ENCODE measurements around the gene DNASE1L1. TPM values are rescaled to one million over a fixed set of nuclear protein-coding genes. Genes with fewer than 3 reads are reported as not detected.

Gene DNASE1L1
- total and polyA plus RNA-seq, 8 donors = 12.5 to 48.7 (median 17.1) TPM

GRCh38 chrX:154369449-154370299 is 39.4 kb downstream of the DNASE1L1 start:
- Histone ChIP-seq H3K36me3 (peaks cover 19 to 40% (median 31%) of the 10 kb centered on the region in 4 donors), H3K27me3 (no peaks in the 10 kb centered on the region), H3K4me3 (peak overlapping the region; percentile 59 to 85 (median 70)), H3K4me1 (peaks cover 2 to 73% (median 41%) of the 10 kb centered on the region in 4 donors), H3K9me3 (no peaks in the 10 kb centered on the region), H3K27ac (peak overlapping the region; percentile 66 to 98 (median 90))
- intact Hi-C loops (cut with DNase I; ENCODE audit: low total_unique reads) = no loop called here
- peak; percentile 27 to 47 (median 30) for TF ChIP-seq POLR2AphosphoS5 (IDR thresholded peaks at IDR 0.05)
- TF ChIP-seq EP300 (IDR thresholded peaks at IDR 0.05) = peak; percentile 11
- TF ChIP-seq POLR2A (IDR thresholded peaks at IDR 0.05) = no peak
- no peak for TF ChIP-seq CTCF (IDR thresholded peaks at IDR 0.05)
- WGBS, 5 donors = 20 to 63% (median 48%) methylated on average over 6 to 13 of the region's 13 CpGs
- DNase-seq = peak in 1 of 2 donors; percentile 94

DNA sequence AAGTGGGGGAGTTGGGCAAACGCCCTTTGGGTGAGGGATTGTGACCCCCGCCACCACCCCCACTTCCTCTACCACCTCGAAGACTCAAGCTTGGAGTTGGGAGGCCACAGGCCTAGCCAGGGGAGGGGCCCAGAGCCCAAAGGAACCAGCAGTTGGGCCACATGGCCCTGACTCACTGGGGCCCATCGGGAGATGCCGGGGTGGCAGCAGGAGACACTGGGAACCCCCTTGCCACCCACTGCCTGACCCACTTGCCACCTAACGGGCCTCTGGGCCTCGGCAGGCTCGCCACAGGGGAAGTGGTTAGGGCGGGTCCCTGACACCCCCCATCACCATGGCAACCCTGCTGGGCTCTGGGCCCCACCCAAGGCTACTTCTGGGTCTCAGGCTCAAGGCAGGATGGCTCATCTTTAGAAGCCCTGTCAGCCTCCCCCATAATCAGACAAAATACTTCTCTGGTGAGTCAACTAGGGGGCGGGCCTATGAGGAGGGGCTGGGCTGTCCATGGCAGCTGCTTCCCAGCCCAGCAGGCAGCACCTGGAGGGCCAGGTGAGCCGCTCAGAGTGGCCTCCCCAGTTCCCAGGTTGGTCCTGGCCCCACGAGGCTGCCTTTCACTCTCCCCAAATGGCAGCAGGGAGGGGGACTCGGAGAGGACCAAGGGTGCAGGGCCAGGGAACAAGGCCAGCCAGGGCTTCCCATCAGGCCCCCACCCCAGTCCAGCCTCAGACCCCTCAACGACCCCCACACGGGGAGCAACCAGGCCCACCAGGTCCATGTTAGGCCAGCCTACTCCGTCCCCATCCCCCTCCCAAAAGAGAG is 40.2 kb downstream of the DNASE1L1 start:
- WGBS, 5 donors = 18 to 56% (median 33%) methylated on average over 3 to 16 of the region's 16 CpGs
- peak overlapping the region; percentile 66 to 98 (median 90) for H3K27ac ChIP-seq
- H3K4me1 ChIP-seq = peaks cover 0 to 66% (median 36%) of the 10 kb centered on the region in 4 donors
- DNase-seq = peak; percentile 61 to 88
- peak overlapping the region; percentile 59 to 85 (median 70) for H3K4me3 ChIP-seq
- TF ChIP-seq POLR2A (IDR thresholded peaks at IDR 0.05) (no peak), POLR2AphosphoS5 (IDR thresholded peaks at IDR 0.05) (no peak), EP300 (IDR thresholded peaks at IDR 0.05) (no peak), CTCF (IDR thresholded peaks at IDR 0.05) (no peak)
- intact Hi-C loops (cut with DNase I; ENCODE audit: low total_unique reads) = no loop called here
- H3K9me3 ChIP-seq = no peaks in the 10 kb centered on the region
- H3K36me3 ChIP-seq = peaks cover 23 to 49% (median 39%) of the 10 kb centered on the region in 4 donors
- no peaks in the 10 kb centered on the region for H3K27me3 ChIP-seq

GRCh38 chrX:154367474-154368308 is 41.4 kb downstream of the DNASE1L1 start:
- no peak for DNase-seq
- H3K36me3 ChIP-seq = peaks cover 29 to 60% (median 47%) of the 10 kb centered on the region in 4 donors

GRCh38 chrX:154366666-154367055 is 42.4 kb downstream of the DNASE1L1 start:
- intact Hi-C loops (cut with DNase I; ENCODE audit: low total_unique reads) = no loop called here
- peaks cover 39 to 71% (median 57%) of the 10 kb centered on the region in 4 donors for H3K36me3 ChIP-seq
- H3K4me3 ChIP-seq = peak overlapping the region in 2 of 4 donors; percentile 4 to 85
- WGBS, 5 donors = 69 to 85% (median 78%) methylated on average over 4 to 11 of the region's 11 CpGs
- H3K27me3 ChIP-seq = no peaks in the 10 kb centered on the region
- H3K4me1 ChIP-seq = peaks cover 0 to 46% (median 20%) of the 10 kb centered on the region in 4 donors
- peak overlapping the region in 3 of 5 donors; percentile 90 to 98 (median 97) for H3K27ac ChIP-seq
- TF ChIP-seq EP300 (IDR thresholded peaks at IDR 0.05) = no peak
- TF ChIP-seq CTCF (IDR thresholded peaks at IDR 0.05) = no peak
- TF ChIP-seq POLR2AphosphoS5 (IDR thresholded peaks at IDR 0.05) = no peak
- TF ChIP-seq POLR2A (IDR thresholded peaks at IDR 0.05) = no peak
- no peaks in the 10 kb centered on the region for H3K9me3 ChIP-seq
- DNase-seq = no peak

More at GRCh38 chrX:154367474-154368308, 41.4 kb downstream of the DNASE1L1 start:
- H3K9me3 ChIP-seq = no peaks in the 10 kb centered on the region
- H3K27me3 ChIP-seq = no peaks in the 10 kb centered on the region
- peak overlapping the region in 4 of 5 donors; percentile 86 to 98 (median 94) for H3K27ac ChIP-seq
- H3K4me3 ChIP-seq = peak overlapping the region; percentile 8 to 85 (median 70)
- intact Hi-C loops (cut with DNase I; ENCODE audit: low total_unique reads) = no loop called here
- TF ChIP-seq POLR2A (IDR thresholded peaks at IDR 0.05) (no peak), EP300 (IDR thresholded peaks at IDR 0.05) (no peak)
- WGBS, 5 donors = 70 to 90% (median 88%) methylated on average over 12 to 31 of the region's 31 CpGs
- H3K4me1 ChIP-seq = peaks cover 0 to 55% (median 28%) of the 10 kb centered on the region in 4 donors

All from stomach (tissue), 9 donors.